H9 (cell line): ENCODE results near the gene ASCL1. TPM values are rescaled to one million over a fixed set of nuclear protein-coding genes. Genes with fewer than 3 reads are reported as not detected.

Experiments
- DNase-seq: peaks from one replicate; pipeline ENCODE4 v3.0.0-alpha.2; 2017
- H2AFZ ChIP-seq: one replicate; pipeline ENCODE4 v1.6.1; 2013; ENCODE audit warnings: mild to moderate bottlenecking, low read length, control low read depth, moderate library complexity
- H2AK5ac ChIP-seq: 2 replicates; pipeline ENCODE4 v1.6.1; 2013; ENCODE audit warnings: low read length, control low read depth, mixed read lengths; ENCODE audit not compliant: insufficient read length
- H2BK120ac ChIP-seq: one replicate; pipeline ENCODE4 v1.6.1; 2013; ENCODE audit warnings: low read depth, mild to moderate bottlenecking, low read length, control low read depth, inconsistent platforms; ENCODE audit not compliant: poor library complexity, severe bottlenecking
- H2BK12ac ChIP-seq: 2 replicates; pipeline ENCODE4 v1.6.1; 2013; ENCODE audit warnings: low read length, control low read depth, mixed read lengths, low read depth; ENCODE audit not compliant: insufficient read length
- H2BK15ac ChIP-seq: 2 replicates; pipeline ENCODE4 v1.6.1; 2013; ENCODE audit warnings: low read depth, low read length, control low read depth
- H2BK20ac ChIP-seq: one replicate; pipeline ENCODE4 v1.6.1; 2013; ENCODE audit warnings: low read depth, mild to moderate bottlenecking, low read length, control low read depth, inconsistent platforms; ENCODE audit not compliant: poor library complexity, severe bottlenecking
- H2BK5ac ChIP-seq: 2 replicates; pipeline ENCODE4 v1.6.1; 2013; ENCODE audit warnings: low read length, control low read depth, mixed read lengths; ENCODE audit not compliant: insufficient read length
- H3K14ac ChIP-seq: 2 replicates; pipeline ENCODE4 v1.6.1; 2013; ENCODE audit warnings: low read length, control low read depth; ENCODE audit not compliant: insufficient read depth
- H3K18ac ChIP-seq: 2 replicates; pipeline ENCODE4 v1.6.1; 2013; ENCODE audit warnings: low read depth, mild to moderate bottlenecking, mixed read lengths, low read length, control low read depth; ENCODE audit not compliant: insufficient read length
- H3K23ac ChIP-seq: 2 replicates; pipeline ENCODE4 v1.6.1; 2013; ENCODE audit warnings: low read length, control low read depth, mixed read lengths, low read depth; ENCODE audit not compliant: insufficient read length
- H3K23me2 ChIP-seq: 2 replicates; pipeline ENCODE4 v1.6.1; 2013; ENCODE audit warnings: low read depth, mild to moderate bottlenecking, mixed read lengths, low read length, control low read depth; ENCODE audit not compliant: insufficient read length, poor library complexity, severe bottlenecking
- H3K27ac ChIP-seq: 2 replicates; pipeline ENCODE4 v1.5.1; 2013; ENCODE audit warnings: low read length, control low read depth, mixed read lengths, low read depth; ENCODE audit not compliant: insufficient read length
- H3K27me3 ChIP-seq: 2 replicates; pipeline ENCODE4 v1.6.1; 2013; ENCODE audit warnings: low read length, control low read depth, inconsistent platforms; ENCODE audit not compliant: insufficient read depth
- H3K4ac ChIP-seq: 2 replicates; pipeline ENCODE4 v1.6.1; 2013; ENCODE audit warnings: low read depth, mild to moderate bottlenecking, control low read depth, inconsistent platforms, low read length, moderate library complexity
- H3K4me1 ChIP-seq: 2 replicates; pipeline ENCODE4 v1.6.1; 2013; ENCODE audit warnings: low read length, control low read depth, inconsistent platforms; ENCODE audit not compliant: insufficient read depth
- H3K4me2 ChIP-seq: 2 replicates; pipeline ENCODE4 v1.6.1; 2013; ENCODE audit warnings: low read length, control low read depth, mixed read lengths; ENCODE audit not compliant: insufficient read length, insufficient read depth
- H3K56ac ChIP-seq: 2 replicates; pipeline ENCODE4 v1.6.1; 2013; ENCODE audit warnings: low read depth, mild to moderate bottlenecking, mixed read lengths, low read length, control low read depth; ENCODE audit not compliant: insufficient read length
- H3K79me1 ChIP-seq: 2 replicates; pipeline ENCODE4 v1.6.1; 2013; ENCODE audit warnings: low read depth, mild to moderate bottlenecking, moderate library complexity, low read length, control low read depth, inconsistent platforms; ENCODE audit not compliant: insufficient read depth, poor library complexity, severe bottlenecking
- H3K79me2 ChIP-seq: 2 replicates; pipeline ENCODE4 v1.6.1; 2013; ENCODE audit warnings: low read length, control low read depth, inconsistent platforms; ENCODE audit not compliant: insufficient read depth
- H3K9ac ChIP-seq: 2 replicates; pipeline ENCODE4 v1.6.1; 2013; ENCODE audit warnings: low read length, control low read depth, mixed read lengths; ENCODE audit not compliant: insufficient read length; ENCODE audit errors: extremely low read depth
- H3K9me3 ChIP-seq: one replicate; pipeline ENCODE4 v1.6.1; 2013; ENCODE audit warnings: low read depth, low read length, inconsistent platforms; ENCODE audit not compliant: control insufficient read depth
- H3T11ph ChIP-seq: one replicate; pipeline ENCODE4 v1.6.1; 2013; ENCODE audit warnings: mild to moderate bottlenecking, low read length, control low read depth, inconsistent platforms
- H4K20me1 ChIP-seq: one replicate; pipeline ENCODE4 v1.6.1; 2013; ENCODE audit not compliant: control insufficient read depth, insufficient read length, insufficient read depth
- H4K5ac ChIP-seq: 2 replicates; pipeline ENCODE4 v1.6.1; 2013; ENCODE audit warnings: low read depth, mild to moderate bottlenecking, mixed read lengths, low read length, control low read depth; ENCODE audit not compliant: insufficient read length
- H4K8ac ChIP-seq: replicated peaks from 2 replicates; pipeline ENCODE4 v1.6.1; 2013; ENCODE audit warnings: low read length, control low read depth, mixed read lengths, low read depth; ENCODE audit not compliant: insufficient read length
- H4K91ac ChIP-seq: 2 replicates; pipeline ENCODE4 v1.6.1; 2013; ENCODE audit warnings: low read depth, mild to moderate bottlenecking, moderate library complexity, mixed read lengths, low read length, control low read depth; ENCODE audit not compliant: insufficient read length
- H3K27ac Mint-ChIP-seq, 3 experiments: 2 replicates in 2 of 3; 3 replicates in 1 of 3; pipeline ENCODE4 v1.8.0; 2020 to 2021; ENCODE audit warnings: mixed read lengths in 3 of 3, mild to moderate bottlenecking in 1 of 3, moderate library complexity in 1 of 3
- H3K27me3 Mint-ChIP-seq: 2 replicates; pipeline ENCODE4 v1.8.0; 2021; ENCODE audit warnings: low read depth, mild to moderate bottlenecking, moderate library complexity, mixed read lengths
- H3K36me3 Mint-ChIP-seq, 3 experiments: 2 replicates in 2 of 3; 3 replicates in 1 of 3; pipeline ENCODE4 v1.8.0; 2020 to 2021; ENCODE audit warnings: low read depth in 3 of 3, mixed read lengths in 3 of 3; ENCODE audit not compliant: insufficient read depth in 1 of 3
- H3K4me1 Mint-ChIP-seq, 2 experiments: 2 replicates each; pipeline ENCODE4 v1.8.0; 2020; ENCODE audit warnings: mixed read lengths in 2 of 2
- H3K4me3 Mint-ChIP-seq, 2 experiments: 2 replicates in 1 of 2; 3 replicates in 1 of 2; pipeline ENCODE4 v1.8.0; 2020 to 2021; ENCODE audit warnings: mild to moderate bottlenecking in 2 of 2, mixed read lengths in 2 of 2, moderate library complexity in 1 of 2
- H3K9me3 Mint-ChIP-seq, 2 experiments: 2 replicates in 1 of 2; 3 replicates in 1 of 2; pipeline ENCODE4 v1.8.0; 2020; ENCODE audit warnings: mild to moderate bottlenecking in 2 of 2, mixed read lengths in 2 of 2, moderate library complexity in 1 of 2
- CTCF ChIP-seq: fragments of 200-600 bp; sonication (generic); conservative IDR thresholded peaks from 3 replicates; pipeline ENCODE4 v1.8.0; 2021; ENCODE audit warnings: antibody characterized with exemption, mild to moderate bottlenecking
- WGBS: extraction: QIAGEN DNeasy Blood & Tissue Kit; methylation state at CpG from one replicate; pipeline ENCODE4 v1.1.7; 2013; ENCODE audit warnings: missing lambda C conversion rate, low lambda C conversion rate, mixed read lengths; ENCODE audit not compliant: insufficient read length; ENCODE audit errors: extremely low coverage; 5-methylcytosine and 5-hydroxymethylcytosine counted together
- total RNA-seq: library from RNA; stranded (reverse); gene quantifications from 2 replicates; pipeline ENCODE4 v1.2.1, GENCODE V29; 2021

ASCL1 gene
- total RNA-seq, 1 experiment from 2014 or later, result not detected

DNA sequence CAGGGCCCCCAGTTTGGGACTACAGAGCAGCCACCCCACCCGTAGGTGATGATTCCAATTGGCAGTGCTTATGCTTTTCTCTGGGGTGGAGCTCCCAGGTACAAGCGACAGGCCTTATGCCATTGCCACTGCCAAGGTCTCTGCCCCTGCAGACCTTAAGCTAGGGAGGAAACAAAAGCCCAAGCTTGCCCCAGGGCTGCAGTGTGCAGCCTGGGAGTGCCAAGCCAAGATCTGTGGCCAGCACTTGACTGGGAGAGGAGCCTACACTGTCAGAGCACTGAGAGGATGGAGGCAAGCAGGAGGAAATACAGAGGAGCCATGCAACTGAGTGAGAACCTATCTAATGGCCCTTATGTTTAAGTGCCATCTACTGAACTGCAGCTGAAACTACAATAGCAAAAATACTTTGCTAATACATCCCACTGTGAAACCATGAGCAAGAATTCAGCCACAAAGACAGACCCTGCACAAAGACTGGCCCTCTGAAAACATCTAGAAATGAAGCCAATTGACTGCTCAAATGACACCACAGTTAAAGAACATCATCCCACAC is 17.7 kb upstream of the ASCL1 start:
- WGBS, result no CpG with 5 or more reads among the region's 2 CpGs
- H2BK20ac ChIP-seq, result no peak overlapping the region
- H2BK5ac ChIP-seq, result no peak overlapping the region
- H3K27ac ChIP-seq, result no peak overlapping the region
- DNase-seq, result no peak
- no peak overlapping the region for H3K14ac ChIP-seq
- Mint-ChIP-seq H3K9me3 (peaks cover 6 to 20% of the 10 kb centered on the region in 2 experiments; a peak in 3 of 5 replicates), H3K27me3 (peaks cover 21% of the 10 kb centered on the region), H3K4me3 (no peak overlapping the region), H3K4me1 (peaks cover 19 to 27% of the 10 kb centered on the region in 2 experiments), H3K27ac (no peak overlapping the region), H3K36me3 (peaks cover 0 to 10% (median 0%) of the 10 kb centered on the region in 3 experiments; a peak in 3 of 7 replicates)
- no peak overlapping the region for H4K5ac ChIP-seq
- H4K91ac ChIP-seq, result no peak overlapping the region
- H3K9ac ChIP-seq, result no peak overlapping the region
- no peaks in the 10 kb centered on the region for H3K23me2 ChIP-seq
- no peaks in the 10 kb centered on the region for H3K79me2 ChIP-seq
- no peak overlapping the region for H2AK5ac ChIP-seq
- no peak overlapping the region for H2BK15ac ChIP-seq
- H3K9me3 ChIP-seq, result no peaks in the 10 kb centered on the region
- no peak overlapping the region for H2BK12ac ChIP-seq
- H3K18ac ChIP-seq, result no peak overlapping the region
- no peak overlapping the region for H2AFZ ChIP-seq
- H3K27me3 ChIP-seq, result no peaks in the 10 kb centered on the region
- H4K8ac ChIP-seq, result no peak overlapping the region
- H3K4ac ChIP-seq, result no peak overlapping the region
- no peaks in the 10 kb centered on the region for H3K4me1 ChIP-seq
- H3K4me2 ChIP-seq, result no peak overlapping the region
- H3K79me1 ChIP-seq, result no peaks in the 10 kb centered on the region
- peak; percentile 52; the same call in 2 of the 3 replicates for TF ChIP-seq CTCF
- no peak overlapping the region for H2BK120ac ChIP-seq
- no peak overlapping the region for H3K56ac ChIP-seq
- no peaks in the 10 kb centered on the region for H4K20me1 ChIP-seq
- no peak overlapping the region for H3T11ph ChIP-seq
- H3K23ac ChIP-seq, result no peak overlapping the region
